ENCODE data around the gene C5AR1. TPM values are rescaled to one million over a fixed set of nuclear protein-coding genes. Genes with fewer than 3 reads are reported as not detected.
A peak's percentile ranks its signal among the peaks of the same experiment; 100 is the strongest.

Gene C5AR1
- total RNA-seq, 4 donors from 2014 or later = 1.2 to 3.5 (median 1.8) TPM

- H3K27me3 ChIP-seq = no peaks in the 10 kb centered on the region
- 89 to 93% methylated on average over 3 of the region's 3 CpGs for WGBS, 2 donors
- no peaks in the 10 kb centered on the region for H3K9me3 ChIP-seq
- DNase-seq = no peak
- no peaks in the 10 kb centered on the region for H3K36me3 ChIP-seq
- no peak overlapping the region for H3K4me3 ChIP-seq (replicated peaks in 1 of 3)
- H3K27ac ChIP-seq = no peak overlapping the region
- H3K4me1 ChIP-seq = peaks cover 5 to 10% of the 10 kb centered on the region in 2 donors
- TF ChIP-seq CTCF (IDR thresholded peaks at IDR 0.05) (no peak), POLR2A (IDR thresholded peaks at IDR 0.05) (no peak)
- intact Hi-C loops (cut with DNase I) = no loop called here
Observed at GRCh38 chr19:47306303-47306702, 3.4 kb upstream of the C5AR1 start.

DNA sequence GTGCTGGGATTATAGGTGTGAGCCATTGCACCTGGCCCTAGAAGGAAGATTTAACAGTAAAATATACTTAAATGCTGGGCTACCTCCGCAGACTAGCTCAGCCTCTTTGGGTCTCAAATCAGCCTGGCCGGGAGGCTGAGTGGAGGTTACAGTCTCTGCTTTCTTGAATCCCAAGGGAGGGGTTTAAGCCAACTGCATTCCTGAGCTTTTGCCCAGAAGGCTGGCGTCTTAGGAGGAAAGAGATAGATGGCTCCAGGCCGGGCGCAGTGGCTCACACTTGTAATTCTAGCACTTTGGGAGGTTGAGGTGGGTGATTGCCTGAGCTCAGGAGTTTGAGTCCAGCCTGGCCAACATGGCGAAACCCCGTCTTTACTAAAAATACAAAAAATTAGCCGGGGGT is 623 bp upstream of the C5AR1 start:
- intact Hi-C loops (cut with DNase I) = no loop called here
- TF ChIP-seq CTCF (IDR thresholded peaks at IDR 0.05) (no peak), POLR2A (IDR thresholded peaks at IDR 0.05) (no peak)
- H3K27me3 ChIP-seq = no peaks in the 10 kb centered on the region
- no peak overlapping the region for H3K4me3 ChIP-seq (replicated peaks in 1 of 3)
- no peak overlapping the region for H3K27ac ChIP-seq
- no peaks in the 10 kb centered on the region for H3K9me3 ChIP-seq
- H3K4me1 ChIP-seq = peaks cover 5 to 10% of the 10 kb centered on the region in 2 donors
- 70 to 73% methylated on average over 8 of the region's 8 CpGs for WGBS, 2 donors
- no peak for DNase-seq
- no peaks in the 10 kb centered on the region for H3K36me3 ChIP-seq

DNA sequence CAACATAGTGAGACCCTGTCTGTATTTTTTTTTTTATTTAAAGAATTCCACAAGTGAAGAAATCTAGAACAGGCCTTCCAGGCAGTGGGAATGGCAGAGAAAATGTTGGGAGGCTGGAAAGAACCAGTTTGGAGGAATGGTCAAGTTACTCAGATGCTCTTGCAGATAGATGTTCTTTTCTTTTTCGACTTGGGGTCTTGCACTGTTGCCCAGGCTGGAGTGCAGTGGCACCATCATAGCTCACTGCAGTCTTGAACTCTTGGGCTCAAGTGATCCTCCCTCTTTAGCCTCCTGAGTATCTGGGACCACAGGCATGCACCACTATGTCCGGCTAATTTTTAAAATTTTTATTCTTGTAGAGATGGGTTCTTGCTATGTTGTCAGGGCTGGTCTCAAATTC is 662 bp downstream of the C5AR1 start:
- no peaks in the 10 kb centered on the region for H3K27me3 ChIP-seq
- H3K4me3 ChIP-seq (replicated peaks in 1 of 3) = no peak overlapping the region
- H3K9me3 ChIP-seq = no peaks in the 10 kb centered on the region
- intact Hi-C loops (cut with DNase I) = no loop called here
- no peaks in the 10 kb centered on the region for H3K36me3 ChIP-seq
- H3K4me1 ChIP-seq = peaks cover 2 to 10% of the 10 kb centered on the region in 2 donors
- TF ChIP-seq POLR2A (IDR thresholded peaks at IDR 0.05) = no peak
- no peak for TF ChIP-seq CTCF (IDR thresholded peaks at IDR 0.05)
- 88 to 89% methylated on average over 2 of the region's 2 CpGs for WGBS, 2 donors
- peak overlapping the region in 1 of 3 donors; percentile 10 for H3K27ac ChIP-seq
- DNase-seq = no peak

- intact Hi-C loops (cut with DNase I) = no loop called here
- WGBS, 2 donors = 18 to 20% methylated on average over 5 of the region's 5 CpGs
- no peak overlapping the region for H3K4me3 ChIP-seq (replicated peaks in 1 of 3)
- H3K27me3 ChIP-seq = no peaks in the 10 kb centered on the region
- H3K9me3 ChIP-seq = no peaks in the 10 kb centered on the region
- peak overlapping the region in 1 of 3 donors; percentile 10 for H3K27ac ChIP-seq
- H3K4me1 ChIP-seq = peaks cover 0 to 6% of the 10 kb centered on the region in 2 donors
- H3K36me3 ChIP-seq = no peaks in the 10 kb centered on the region
- TF ChIP-seq CTCF (IDR thresholded peaks at IDR 0.05) = no peak
- peak in 1 of 2 donors; percentile 11 for DNase-seq
Observed at GRCh38 chr19:47310819-47311218, 1.2 kb downstream of the C5AR1 start.

GRCh38 chr19:47312366-47313006 is 2.8 kb downstream of the C5AR1 start:
- H3K4me1 ChIP-seq = peaks cover 0 to 6% of the 10 kb centered on the region in 2 donors
- H3K4me3 ChIP-seq (replicated peaks in 1 of 3) = no peak overlapping the region
- intact Hi-C loops (cut with DNase I) = no loop called here
- 91 to 94% methylated on average over 5 of the region's 5 CpGs for WGBS, 2 donors
- TF ChIP-seq POLR2A (IDR thresholded peaks at IDR 0.05) (no peak), CTCF (IDR thresholded peaks at IDR 0.05) (no peak)
- no peaks in the 10 kb centered on the region for H3K9me3 ChIP-seq
- no peaks in the 10 kb centered on the region for H3K36me3 ChIP-seq
- no peak for DNase-seq
- H3K27ac ChIP-seq = no peak overlapping the region
- no peaks in the 10 kb centered on the region for H3K27me3 ChIP-seq

Measured in thyroid gland (tissue), 4 donors.